NT2/D1 (cell line): ENCODE data around the gene EPHA2.
"Not testable (repeated sequence)": the region's sequence is repeated elsewhere in the genome, so short reads cannot be mapped to it uniquely, and the experiment has no call there.

Experiments used
- SUZ12 ChIP-seq: IDR thresholded peaks from 2 replicates; pipeline ENCODE4 v1.6.1; 2011; ENCODE audit not compliant: insufficient read length, insufficient read depth; ENCODE audit errors: extremely low read depth
- YY1 ChIP-seq: IDR thresholded peaks from 2 replicates; pipeline ENCODE4 v1.6.1; 2011; ENCODE audit not compliant: insufficient read length, insufficient read depth

- TF ChIP-seq YY1, SUZ12: not testable (repeated sequence)
Measured at GRCh38 chr1:16163608-16164212, 7.8 kb upstream of the EPHA2 start.
